GM23248 (cell line): ENCODE results near the gene P2RX3.

Experiments
- EZH2 ChIP-seq: fragments of 200-600 bp; sonication (generic); IDR thresholded peaks from 2 replicates; pipeline ENCODE4 v1.6.1; 2018; ENCODE audit warnings: antibody characterized with exemption, mild to moderate bottlenecking; ENCODE audit not compliant: insufficient read depth, poor library complexity, severe bottlenecking
- EZH2phosphoT487 ChIP-seq: fragments of 200-600 bp; sonication (generic); IDR thresholded peaks from 2 replicates; pipeline ENCODE4 v1.6.1; 2018; ENCODE audit warnings: antibody characterized with exemption, moderate library complexity, mild to moderate bottlenecking, low read depth; ENCODE audit not compliant: insufficient read depth

GRCh38 chr11:57349491-57350274 lies 11.5 kb downstream of the P2RX3 start:
- no peak for TF ChIP-seq EZH2phosphoT487
- no peak for TF ChIP-seq EZH2
